H1 (cell line): ENCODE results near the gene FAM120B. TPM values are rescaled to one million over a fixed set of nuclear protein-coding genes. Genes with fewer than 3 reads are reported as not detected.

Experiments
- CTCF ChIA-PET: fragments of 300-600 bp; sonication (Branson Sonifier 250); formaldehyde crosslinking; loops from one replicate; lab custom pipeline; 2021; ENCODE audit not compliant: partially characterized antibody; lab: Charles Lee
- POLR2A ChIA-PET: fragments of 300-600 bp; sonication (Branson Sonifier 250); formaldehyde crosslinking; loops from one replicate; lab custom pipeline; 2021; ENCODE audit warnings: inconsistent platforms; ENCODE audit not compliant: partially characterized antibody; lab: Charles Lee
- DNase-seq, 2 experiments: peaks; one replicate each; pipeline versions ENCODE4 v3.0.0 to v3.0.0-alpha.2; 2010 to 2022; ENCODE audit warnings: low spot score in 2 of 2, low read depth in 1 of 2, mixed read lengths in 1 of 2
- FAIRE-seq: peaks from 2 replicates; lab custom pipeline; 2011; peaks lifted over from hg19 to GRCh38; lab: Jason Lieb, UNC
- H2AFZ ChIP-seq: 2 replicates; pipeline ENCODE4 v1.8.1; 2012; ENCODE audit warnings: low read length, inconsistent platforms
- H2AK5ac ChIP-seq: 2 replicates; pipeline ENCODE4 v1.6.1; 2013; ENCODE audit warnings: low read depth, low read length
- H2BK120ac ChIP-seq: replicated peaks from 2 replicates; pipeline ENCODE3; 2013; ENCODE audit warnings: low read depth, low read length, inconsistent platforms
- H2BK12ac ChIP-seq: 2 replicates; pipeline ENCODE4 v1.6.1; 2013; ENCODE audit warnings: low read depth, low read length
- H2BK15ac ChIP-seq: 2 replicates; pipeline ENCODE4 v1.6.1; 2013; ENCODE audit warnings: low read length
- H2BK20ac ChIP-seq: 2 replicates; pipeline ENCODE4 v1.6.1; 2013; ENCODE audit warnings: low read length
- H2BK5ac ChIP-seq: 2 replicates; pipeline ENCODE4 v1.6.1; 2013; ENCODE audit warnings: low read depth, low read length
- H3K14ac ChIP-seq: 2 replicates; pipeline ENCODE4 v1.6.1; 2013; ENCODE audit warnings: inconsistent platforms; ENCODE audit not compliant: insufficient read length
- H3K18ac ChIP-seq: 2 replicates; pipeline ENCODE4 v1.6.1; 2013; ENCODE audit warnings: low read length; ENCODE audit errors: extremely low read depth
- H3K23ac ChIP-seq: 2 replicates; pipeline ENCODE4 v1.6.1; 2013; ENCODE audit warnings: inconsistent platforms; ENCODE audit not compliant: insufficient read length
- H3K23me2 ChIP-seq: 2 replicates; pipeline ENCODE4 v1.6.1; 2013; ENCODE audit warnings: low read depth, low read length
- H3K27ac ChIP-seq: 2 replicates; pipeline ENCODE4 v1.6.1; 2011; ENCODE audit warnings: low read depth, low read length, inconsistent platforms
- H3K27me3 ChIP-seq, 4 experiments: replicated peaks in 1 of 4; 1 replicate in 1 of 4; 2 replicates in 3 of 4; pipeline versions ENCODE4 v1.6.1 to v1.8.1; 2011 to 2013; ENCODE audit warnings: low read length in 3 of 4, mild to moderate bottlenecking in 3 of 4, inconsistent platforms in 2 of 4, mixed read lengths in 2 of 4, moderate library complexity in 1 of 4; ENCODE audit not compliant: control insufficient read depth in 3 of 4, insufficient read depth in 3 of 4; ENCODE audit errors: extremely low read depth in 1 of 4
- H3K36me3 ChIP-seq, 4 experiments: 2 replicates each; pipeline versions ENCODE4 v1.6.1 to v1.8.1; 2011 to 2013; ENCODE audit warnings: mild to moderate bottlenecking in 4 of 4, low read length in 3 of 4, moderate library complexity in 2 of 4, control low read depth in 1 of 4, inconsistent platforms in 1 of 4; ENCODE audit not compliant: insufficient read depth in 4 of 4, control insufficient read depth in 2 of 4
- H3K4ac ChIP-seq: replicated peaks from 2 replicates; pipeline ENCODE3; 2013; ENCODE audit warnings: low read length, low read depth, mixed read lengths, inconsistent platforms; ENCODE audit not compliant: insufficient read length
- H3K4me1 ChIP-seq, 4 experiments: replicated peaks in 1 of 4; 1 replicate in 1 of 4; 2 replicates in 3 of 4; pipeline versions ENCODE4 v1.6.1 to v1.8.1; 2011 to 2013; ENCODE audit warnings: low read length in 3 of 4, inconsistent platforms in 2 of 4, mixed read lengths in 1 of 4; ENCODE audit not compliant: insufficient read depth in 4 of 4, control insufficient read depth in 3 of 4
- H3K4me2 ChIP-seq, 2 experiments: 2 replicates each; pipeline versions ENCODE4 v1.6.1 to v1.8.1; 2011 to 2013; ENCODE audit warnings: low read depth in 2 of 2, low read length in 2 of 2, control low read depth in 1 of 2, inconsistent platforms in 1 of 2, mild to moderate bottlenecking in 1 of 2; ENCODE audit not compliant: insufficient read depth in 1 of 2
- H3K4me3 ChIP-seq, 4 experiments: fragments of 200-600, 300-600 bp in 1 of 4; sonication (generic), shearing (Covaris generic), sonication (Bioruptor Twin) in 1 of 4; 2 replicates each; pipeline versions ENCODE4 v1.5.1 to v1.8.1; 2011 to 2016; ENCODE audit warnings: low read length in 4 of 4, low read depth in 3 of 4, control low read depth in 2 of 4, inconsistent platforms in 2 of 4, mild to moderate bottlenecking in 2 of 4, mixed read lengths in 1 of 4, moderate library complexity in 1 of 4; ENCODE audit not compliant: insufficient read depth in 2 of 4; ENCODE audit errors: extremely low read depth in 1 of 4
- H3K56ac ChIP-seq: replicated peaks from 2 replicates; pipeline ENCODE3; 2013; ENCODE audit warnings: low read depth, mild to moderate bottlenecking, mixed read lengths, low read length, inconsistent platforms; ENCODE audit not compliant: insufficient read length
- H3K79me1 ChIP-seq: 2 replicates; pipeline ENCODE4 v1.6.1; 2013; ENCODE audit warnings: low read depth, low read length, control low read depth
- H3K79me2 ChIP-seq, 2 experiments: 2 replicates each; pipeline versions ENCODE4 v1.6.1 to v1.8.1; 2012 to 2013; ENCODE audit warnings: low read length in 2 of 2, mild to moderate bottlenecking in 2 of 2, inconsistent platforms in 1 of 2; ENCODE audit not compliant: insufficient read depth in 2 of 2, control insufficient read depth in 1 of 2
- H3K9ac ChIP-seq, 4 experiments: replicated peaks in 1 of 4; 1 replicate in 1 of 4; 2 replicates in 3 of 4; pipeline versions ENCODE4 v1.6.1 to v1.8.1; 2011 to 2013; ENCODE audit warnings: low read depth in 3 of 4, low read length in 3 of 4, control low read depth in 2 of 4, mild to moderate bottlenecking in 2 of 4, moderate library complexity in 2 of 4, inconsistent platforms in 1 of 4; ENCODE audit errors: extremely low read depth in 1 of 4
- H3K9me3 ChIP-seq, 2 experiments: 2 replicates each; pipeline versions ENCODE4 v1.6.1 to v1.8.1; 2012 to 2013; ENCODE audit warnings: mild to moderate bottlenecking in 2 of 2, moderate library complexity in 2 of 2, control low read depth in 1 of 2, inconsistent platforms in 1 of 2, low read depth in 1 of 2, low read length in 1 of 2, mixed read lengths in 1 of 2; ENCODE audit not compliant: insufficient read depth in 2 of 2
- H4K20me1 ChIP-seq, 2 experiments: replicated peaks in 1 of 2; 2 replicates each; pipeline versions ENCODE3 to v1.8.1; 2011 to 2013; ENCODE audit warnings: inconsistent platforms in 2 of 2, low read length in 2 of 2, mild to moderate bottlenecking in 1 of 2; ENCODE audit not compliant: insufficient read depth in 2 of 2, control insufficient read depth in 1 of 2
- H4K5ac ChIP-seq: 2 replicates; pipeline ENCODE4 v1.6.1; 2013; ENCODE audit warnings: low read length, low read depth, mixed read lengths, inconsistent platforms; ENCODE audit not compliant: insufficient read length
- H4K8ac ChIP-seq: 2 replicates; pipeline ENCODE4 v1.8.0; 2013; ENCODE audit warnings: mild to moderate bottlenecking, moderate library complexity, low read length, inconsistent platforms; ENCODE audit not compliant: insufficient read depth; ENCODE audit errors: extremely low read depth
- H4K91ac ChIP-seq: replicated peaks from 2 replicates; pipeline ENCODE3; 2013; ENCODE audit warnings: low read length, mixed read lengths, inconsistent platforms; ENCODE audit not compliant: insufficient read length
- ASH2L ChIP-seq: fragments of 200-600, 300-600 bp; sonication (generic); IDR thresholded peaks from one replicate; pipeline ENCODE4 v1.7.1; 2017; ENCODE audit warnings: low read length
- CHD2 ChIP-seq: IDR thresholded peaks from 2 replicates; pipeline ENCODE4 v1.6.1; 2012; ENCODE audit warnings: low read length, improper control_type of control experiment
- NRF1 ChIP-seq: IDR thresholded peaks from 2 replicates; pipeline ENCODE4 v1.6.1; 2011; ENCODE audit warnings: mild to moderate bottlenecking, low read depth, low read length, improper control_type of control experiment
- PHF8 ChIP-seq: fragments of 200-600 bp; sonication (generic); conservative IDR thresholded peaks from 2 replicates; pipeline ENCODE4 v1.7.1; 2012; ENCODE audit warnings: low read depth, mild to moderate bottlenecking, inconsistent platforms, low read length, moderate library complexity
- POLR2AphosphoS5 ChIP-seq: IDR thresholded peaks from 2 replicates; pipeline ENCODE4 v1.6.1; 2011; ENCODE audit warnings: low read depth, low read length
- POU5F1 ChIP-seq: IDR thresholded peaks from 2 replicates; pipeline ENCODE4 v1.6.1; 2011; ENCODE audit warnings: low read depth, mild to moderate bottlenecking, low read length, moderate library complexity
- RFX5 ChIP-seq: IDR thresholded peaks from 2 replicates; pipeline ENCODE4 v1.6.1; 2011; ENCODE audit warnings: low read depth, low read length, improper control_type of control experiment, borderline replicate concordance
- RNF2 ChIP-seq: fragments of 200-900, 300-1000 bp; sonication (generic); IDR thresholded peaks from 2 replicates; pipeline ENCODE4 v1.7.1; 2016; ENCODE audit warnings: borderline replicate concordance, low read depth, mild to moderate bottlenecking, antibody characterized with exemption, low read length; ENCODE audit not compliant: poor library complexity, severe bottlenecking; ENCODE audit errors: missing control alignments
- SIRT6 ChIP-seq: IDR thresholded peaks from one replicate; pipeline ENCODE4 v1.7.1; 2012; ENCODE audit warnings: low read length, inconsistent platforms
- WGBS, 2 experiments: shearing (Covaris generic) in 1 of 2; methylation state at CpG; one replicate each; pipeline versions ENCODE4 v1.1.6 to v1.1.7; 2013 to 2015; ENCODE audit warnings: low lambda C conversion rate in 2 of 2, mixed read lengths in 2 of 2, inconsistent platforms in 1 of 2, low coverage in 1 of 2, missing lambda C conversion rate in 1 of 2; ENCODE audit not compliant: insufficient replicate concordance in 2 of 2, insufficient coverage in 1 of 2, insufficient read length in 1 of 2; ENCODE audit errors: extremely low coverage in 1 of 2, missing lambda C conversion rate in 1 of 2; 5-methylcytosine and 5-hydroxymethylcytosine counted together
- polyA plus RNA-seq, 7 experiments: library from polyadenylated mRNA; depleted of rRNA in 3 of 7; stranded (reverse) in 5 of 7; unstranded in 2 of 7; fragments of >200 nt in 5 of 7; fragments of 200-250 nt in 2 of 7; gene quantifications; 1 replicate in 5 of 7; 2 replicates in 1 of 7; 4 replicates in 1 of 7; pipeline versions ENCODE4 v1.2.1 to v1.2.3, GENCODE V29; 2011 to 2013; ENCODE audit warnings: missing spikeins in 2 of 7, mixed read lengths in 2 of 7
- total RNA-seq: library from RNA; stranded (reverse); fragmentation: NEBNext Ultra II Directional; extraction: Animal tissue kit (Norgen Biotek cat#: 25700); gene quantifications from 2 replicates; pipeline ENCODE4 v1.2.1, GENCODE V29; 2021
- TF ChIP-seq, protein P1 (sequence below): IDR thresholded peaks from 2 replicates; pipeline ENCODE4 v1.6.1; 2011; ENCODE audit warnings: low read length, improper control_type of control experiment

The FAM120B gene
- total and polyA plus RNA-seq, 2 of the 8 experiments (the other 6 are each of a cell fraction or from before 2014, with no cell fraction given), result 5.1 to 12.5 TPM

GRCh38 chr6:170436209-170436809, 129.8 kb downstream of the FAM120B start:
- ChIA-PET POLR2A (no interaction called here), CTCF (interaction anchor here (1.2 kb wide), 1 partner anchor 12 kb away, joined by 7 read pairs; no protein-coding TSS in a partner anchor)
- Histone ChIP-seq H2BK15ac (no peak overlapping the region), H2AK5ac (no peak overlapping the region), H3K79me1 (no peaks in the 10 kb centered on the region), H2BK5ac (no peak overlapping the region), H3K79me2 (no peaks in the 10 kb centered on the region), H3K18ac (no peak overlapping the region), H3K23ac (no peak overlapping the region), H3K4me3 (no peak overlapping the region), H2BK12ac (no peak overlapping the region), H3K27me3 (no peaks in the 10 kb centered on the region), H3K14ac (no peak overlapping the region), H2BK120ac (no peak overlapping the region), H2AFZ (no peak overlapping the region), H3K4ac (no peak overlapping the region), H3K23me2 (no peaks in the 10 kb centered on the region), H4K5ac (no peak overlapping the region), H3K27ac (no peak overlapping the region), H4K20me1 (no peaks in the 10 kb centered on the region), H4K91ac (no peak overlapping the region), H3K36me3 (no peaks in the 10 kb centered on the region), H3K4me2 (no peak overlapping the region), H3K9ac (no peak overlapping the region), H3K9me3 (no peaks in the 10 kb centered on the region), H2BK20ac (no peak overlapping the region), H3K4me1 (peaks cover 0 to 18% (median 9%) of the 10 kb centered on the region in 4 experiments; a peak in 6 of 7 replicates), H4K8ac (no peak overlapping the region), H3K56ac (no peak overlapping the region)
- FAIRE-seq (no peak), DNase-seq (no peak)
- TF ChIP-seq NRF1 (no peak), RNF2 (no peak), SIRT6 (no peak), PHF8 (no peak), CHD2 (no peak), ASH2L (no peak), POLR2AphosphoS5 (no peak), POU5F1 (no peak), RFX5 (no peak)
- TF ChIP-seq, protein P1, sequence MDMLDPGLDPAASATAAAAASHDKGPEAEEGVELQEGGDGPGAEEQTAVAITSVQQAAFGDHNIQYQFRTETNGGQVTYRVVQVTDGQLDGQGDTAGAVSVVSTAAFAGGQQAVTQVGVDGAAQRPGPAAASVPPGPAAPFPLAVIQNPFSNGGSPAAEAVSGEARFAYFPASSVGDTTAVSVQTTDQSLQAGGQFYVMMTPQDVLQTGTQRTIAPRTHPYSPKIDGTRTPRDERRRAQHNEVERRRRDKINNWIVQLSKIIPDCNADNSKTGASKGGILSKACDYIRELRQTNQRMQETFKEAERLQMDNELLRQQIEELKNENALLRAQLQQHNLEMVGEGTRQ, result no peak
- WGBS, 2 experiments, result 86% methylated on average over 3 of the region's 3 CpGs; no CpG with 5 or more reads in 1 of the 2 experiments
